GM12864 (cell line): Measurements from ENCODE around the gene TEKT5.

Source experiments
- DNase-seq: peaks from one replicate; pipeline ENCODE4 v3.0.0-alpha.2; 2011; ENCODE audit warnings: low read depth
- H3K4me3 ChIP-seq: 2 replicates; pipeline ENCODE4 v1.5.1; 2011; ENCODE audit warnings: mild to moderate bottlenecking, low read depth, low read length, control low read depth
- CTCF ChIP-seq: IDR thresholded peaks from 2 replicates; pipeline ENCODE4 v1.5.1; 2011; ENCODE audit warnings: low read depth, mild to moderate bottlenecking, moderate library complexity, low read length, control low read depth, inconsistent platforms; ENCODE audit errors: missing control alignments

The TEKT5 gene

GRCh38 chr16:10616756-10617640 lies 77.7 kb downstream of the TEKT5 start:
- no peak overlapping the region for H3K4me3 ChIP-seq
- no peak for TF ChIP-seq CTCF
- no peak for DNase-seq

GRCh38 chr16:10616419-10616755 lies 78.3 kb downstream of the TEKT5 start:
- no peak overlapping the region for H3K4me3 ChIP-seq
- no peak for DNase-seq
- no peak for TF ChIP-seq CTCF

GRCh38 chr16:10614685-10615084 lies 80.0 kb downstream of the TEKT5 start:
- no peak for DNase-seq
- H3K4me3 ChIP-seq: no peak overlapping the region
- TF ChIP-seq CTCF: no peak

GRCh38 chr16:10613785-10614485 lies 80.8 kb downstream of the TEKT5 start:
- no peak overlapping the region for H3K4me3 ChIP-seq
- no peak for DNase-seq
- no peak for TF ChIP-seq CTCF

- no peak overlapping the region for H3K4me3 ChIP-seq
- TF ChIP-seq CTCF: no peak
- no peak for DNase-seq
These were observed 82.0 kb downstream of the TEKT5 start for GRCh38 chr16:10612649-10613179.

- no peak overlapping the region for H3K4me3 ChIP-seq
- TF ChIP-seq CTCF: no peak
- no peak for DNase-seq
These were observed 82.8 kb downstream of the TEKT5 start for GRCh38 chr16:10611825-10612342.
